GM19023 (cell line): ENCODE results near the gene SPATA6L.
"Not testable (repeated sequence)": the region's sequence is repeated elsewhere in the genome, so short reads cannot be mapped to it uniquely, and the experiment has no call there.

ENCODE experiments used
- ATAC-seq: cut with Tn5 transposase; IDR thresholded peaks from one replicate; pipeline ENCODE4 v1.9.1; 2021; ENCODE audit warnings: mild to moderate bottlenecking, moderate library complexity; ENCODE audit not compliant: unreplicated experiment

The SPATA6L gene

GRCh38 chr9:4678679-4679267, 12.5 kb upstream of the SPATA6L start:
- peak; percentile 15 for ATAC-seq

GRCh38 chr9:4677392-4677791, 11.1 kb upstream of the SPATA6L start:
- ATAC-seq: no peak

GRCh38 chr9:4674783-4675182, 8.5 kb upstream of the SPATA6L start:
- ATAC-seq: no peak

- no peak for ATAC-seq
These were observed 5.5 kb upstream of the SPATA6L start for GRCh38 chr9:4671737-4672136.

- no peak for ATAC-seq
These were observed 4.3 kb upstream of the SPATA6L start for GRCh38 chr9:4670591-4670990.

- ATAC-seq: no peak
These were observed 3.6 kb upstream of the SPATA6L start for GRCh38 chr9:4669890-4670289.

- no peak for ATAC-seq
These were observed 2.3 kb upstream of the SPATA6L start for GRCh38 chr9:4668604-4669003.

- no peak for ATAC-seq
These were observed 1.4 kb upstream of the SPATA6L start for GRCh38 chr9:4667681-4668080.

GRCh38 chr9:4665357-4665756, 923 bp downstream of the SPATA6L start:
- no peak for ATAC-seq

- ATAC-seq: no peak
These were observed 2.3 kb downstream of the SPATA6L start for GRCh38 chr9:4663956-4664355.

GRCh38 chr9:4662989-4663792, 3.1 kb downstream of the SPATA6L start:
- no peak for ATAC-seq

- ATAC-seq: peak; percentile 86
These were observed 3.9 kb downstream of the SPATA6L start, which contains the start of gene PLPP6 for GRCh38 chr9:4662108-4662988. PLPP6 (plus strand) TSS chr9:4662294; CDS start chr9:4662376, 82 bp downstream.

- ATAC-seq: no peak
These were observed 4.7 kb downstream of the SPATA6L start for GRCh38 chr9:4661611-4662010.

GRCh38 chr9:4661165-4661564, 5.1 kb downstream of the SPATA6L start:
- no peak for ATAC-seq

GRCh38 chr9:4660665-4661064, 5.6 kb downstream of the SPATA6L start:
- not testable (repeated sequence) for ATAC-seq

GRCh38 chr9:4657426-4658159, 8.7 kb downstream of the SPATA6L start:
- no peak for ATAC-seq

- no peak for ATAC-seq
These were observed 9.7 kb downstream of the SPATA6L start for GRCh38 chr9:4656621-4657020.

GRCh38 chr9:4656196-4656595, 10.1 kb downstream of the SPATA6L start:
- not testable (repeated sequence) for ATAC-seq

GRCh38 chr9:4654538-4654937, 11.7 kb downstream of the SPATA6L start:
- no peak for ATAC-seq

- no peak for ATAC-seq
These were observed 12.2 kb downstream of the SPATA6L start for GRCh38 chr9:4654084-4654483.

GRCh38 chr9:4642351-4642750, 23.9 kb downstream of the SPATA6L start:
- no peak for ATAC-seq
